ENCODE data around the gene GLYATL1B. TPM values are rescaled to one million over a fixed set of nuclear protein-coding genes. Genes with fewer than 3 reads are reported as not detected.
"Not testable (repeated sequence)": the region's sequence is repeated elsewhere in the genome, so short reads cannot be mapped to it uniquely, and the experiment has no call there.

Gene GLYATL1B
- total RNA-seq, 1 experiment from 2014 or later = not detected

GRCh38 chr11:59097113-59097708, 11.1 kb downstream of the GLYATL1B start:
- intact Hi-C loops (cut with micrococcal nuclease; ENCODE audit: unreplicated experiment) = loop anchor here (1.0 to 2.0 kb wide), 2 partner anchors 42 to 61 kb away; no protein-coding TSS in a partner anchor
- no peak overlapping the region for H3K4me3 ChIP-seq (ENCODE audit: low read depth in 2 of 2, low read length in 2 of 2)
- TF ChIP-seq TCF7L2 (IDR thresholded peaks at IDR 0.05; ENCODE audit: low read depth, low read length) (no peak), SIN3A (IDR thresholded peaks at IDR 0.05; ENCODE audit: borderline replicate concordance, insufficient read depth, low read depth, low read length) (no peak), POLR2AphosphoS5 (IDR thresholded peaks at IDR 0.05; ENCODE audit: low read depth, low read length) (no peak), REST (IDR thresholded peaks at IDR 0.05; ENCODE audit: insufficient read depth in 1 of 2, low read depth in 2 of 2, low read length in 1 of 2) (no peak)
- TF ChIP-seq, protein P1, sequence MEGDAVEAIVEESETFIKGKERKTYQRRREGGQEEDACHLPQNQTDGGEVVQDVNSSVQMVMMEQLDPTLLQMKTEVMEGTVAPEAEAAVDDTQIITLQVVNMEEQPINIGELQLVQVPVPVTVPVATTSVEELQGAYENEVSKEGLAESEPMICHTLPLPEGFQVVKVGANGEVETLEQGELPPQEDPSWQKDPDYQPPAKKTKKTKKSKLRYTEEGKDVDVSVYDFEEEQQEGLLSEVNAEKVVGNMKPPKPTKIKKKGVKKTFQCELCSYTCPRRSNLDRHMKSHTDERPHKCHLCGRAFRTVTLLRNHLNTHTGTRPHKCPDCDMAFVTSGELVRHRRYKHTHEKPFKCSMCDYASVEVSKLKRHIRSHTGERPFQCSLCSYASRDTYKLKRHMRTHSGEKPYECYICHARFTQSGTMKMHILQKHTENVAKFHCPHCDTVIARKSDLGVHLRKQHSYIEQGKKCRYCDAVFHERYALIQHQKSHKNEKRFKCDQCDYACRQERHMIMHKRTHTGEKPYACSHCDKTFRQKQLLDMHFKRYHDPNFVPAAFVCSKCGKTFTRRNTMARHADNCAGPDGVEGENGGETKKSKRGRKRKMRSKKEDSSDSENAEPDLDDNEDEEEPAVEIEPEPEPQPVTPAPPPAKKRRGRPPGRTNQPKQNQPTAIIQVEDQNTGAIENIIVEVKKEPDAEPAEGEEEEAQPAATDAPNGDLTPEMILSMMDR (IDR thresholded peaks at IDR 0.05) = peak; percentile 78
- BruUV-seq (replicated peaks) = no TSS peak
- H3K27me3 ChIP-seq (ENCODE audit: control insufficient read depth, insufficient read depth, low read length) = peaks cover 9% of the 10 kb centered on the region; the same call in 1 of the 2 replicates
- in situ Hi-C loops (cut with HindIII; ENCODE audit: low pct_unique_long_range_greater_than_20kb, low sequenced_read_pairs) = no loop called here
- ChIA-PET CTCF (no interaction called here), POLR2A (no interaction called here)
- H3K4me1 ChIP-seq (ENCODE audit: control insufficient read depth, insufficient read depth, low read length) = no peaks in the 10 kb centered on the region
- no peaks in the 10 kb centered on the region for H3K36me3 ChIP-seq (ENCODE audit: control insufficient read depth, insufficient read depth, low read length)
- no peaks in the 10 kb centered on the region for H3K9me3 ChIP-seq (ENCODE audit: control insufficient read depth, insufficient read depth, low read depth, low read length)
- ATAC-seq (no peak), DNase-seq (ENCODE audit: low read depth, low spot score) (no peak)
- no peak overlapping the region for H3K27ac ChIP-seq (ENCODE audit: low read length)

DNA sequence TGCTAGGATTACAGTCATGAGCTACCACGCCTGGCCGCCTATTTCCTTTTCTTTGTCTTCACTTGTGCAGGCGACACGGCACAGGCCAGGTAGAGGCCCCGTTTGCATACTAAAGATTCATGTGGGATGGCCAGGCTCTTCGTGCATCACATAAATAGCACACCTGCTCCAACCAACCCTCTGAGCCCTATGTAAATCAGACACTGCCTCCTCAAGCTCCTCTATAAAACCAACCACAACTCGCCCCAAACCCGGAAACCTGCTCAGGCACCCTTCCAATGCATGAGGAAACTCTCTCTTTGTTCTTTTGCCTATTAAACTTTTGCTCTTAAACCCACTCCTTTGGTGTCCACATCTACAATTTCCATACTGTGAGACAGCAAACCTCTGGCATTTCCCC, 11.8 kb downstream of the GLYATL1B start:
- H3K36me3 ChIP-seq (ENCODE audit: control insufficient read depth, insufficient read depth, low read length); H3K27ac ChIP-seq (ENCODE audit: low read length); in situ Hi-C loops (cut with HindIII; ENCODE audit: low pct_unique_long_range_greater_than_20kb, low sequenced_read_pairs); H3K4me3 ChIP-seq (ENCODE audit: low read depth in 2 of 2, low read length in 2 of 2); H3K27me3 ChIP-seq (ENCODE audit: control insufficient read depth, insufficient read depth, low read length); DNase-seq (ENCODE audit: low read depth, low spot score); BruUV-seq (replicated peaks); POLR2A ChIA-PET; CTCF ChIA-PET; ATAC-seq; H3K4me1 ChIP-seq (ENCODE audit: control insufficient read depth, insufficient read depth, low read length); H3K9me3 ChIP-seq (ENCODE audit: control insufficient read depth, insufficient read depth, low read depth, low read length): not testable (repeated sequence)
- intact Hi-C loops (cut with micrococcal nuclease; ENCODE audit: unreplicated experiment) = loop anchor here (1.0 to 2.0 kb wide), 2 partner anchors 41 to 60 kb away; no protein-coding TSS in a partner anchor

DNA sequence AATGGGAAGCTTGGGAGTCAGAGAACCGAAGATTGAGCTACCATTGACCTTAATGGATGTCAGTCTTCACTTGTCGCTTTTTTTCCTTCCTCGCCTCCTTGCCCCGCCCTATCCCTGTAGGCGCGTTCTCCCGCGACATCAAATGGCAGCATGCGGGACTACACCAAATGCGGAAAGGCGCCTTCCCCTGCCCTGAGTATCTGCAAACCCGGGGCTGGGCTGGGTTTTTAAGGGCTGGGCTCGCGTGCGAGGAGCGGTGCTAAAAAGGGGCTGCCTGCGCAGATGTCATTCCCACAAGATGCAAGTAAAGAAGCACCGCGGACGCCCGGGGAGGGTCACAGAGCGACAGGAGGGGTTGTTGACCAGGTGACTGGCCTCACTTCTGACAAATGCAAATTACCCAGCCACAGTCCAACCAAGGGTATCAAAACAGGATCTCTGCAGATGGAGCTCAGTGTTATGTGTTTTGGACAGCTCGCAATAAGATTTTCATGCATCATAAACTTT, 16.2 kb downstream of the GLYATL1B start:
- Histone ChIP-seq H3K4me3 (ENCODE audit: low read depth in 2 of 2, low read length in 2 of 2) (peak overlapping the region; percentile 44 to 70), H3K27ac (ENCODE audit: low read length) (peak overlapping the region; percentile 48; the same call in 1 of the 2 replicates), H3K4me1 (ENCODE audit: control insufficient read depth, insufficient read depth, low read length) (peaks cover 4% of the 10 kb centered on the region; the same call in 1 of the 2 replicates), H3K27me3 (ENCODE audit: control insufficient read depth, insufficient read depth, low read length) (peaks cover 7% of the 10 kb centered on the region; the same call in 1 of the 2 replicates), H3K36me3 (ENCODE audit: control insufficient read depth, insufficient read depth, low read length) (no peaks in the 10 kb centered on the region), H3K9me3 (ENCODE audit: control insufficient read depth, insufficient read depth, low read depth, low read length) (no peaks in the 10 kb centered on the region)
- DNase-seq (ENCODE audit: low read depth, low spot score) = peak; percentile 36
- in situ Hi-C loops (cut with HindIII; ENCODE audit: low pct_unique_long_range_greater_than_20kb, low sequenced_read_pairs) (no loop called here), intact Hi-C loops (cut with micrococcal nuclease; ENCODE audit: unreplicated experiment) (no loop called here)
- ChIA-PET CTCF (interaction anchor here (0.7 kb wide), 1 partner anchor 270 kb away, joined by 3 read pairs; no protein-coding TSS in a partner anchor), POLR2A (no interaction called here)
- no TSS peak for BruUV-seq (replicated peaks)
- TF ChIP-seq SIN3A (IDR thresholded peaks at IDR 0.05; ENCODE audit: borderline replicate concordance, insufficient read depth, low read depth, low read length) (no peak), POLR2AphosphoS5 (IDR thresholded peaks at IDR 0.05; ENCODE audit: low read depth, low read length) (no peak), TCF7L2 (IDR thresholded peaks at IDR 0.05; ENCODE audit: low read depth, low read length) (no peak)
- TF ChIP-seq, protein P1 (IDR thresholded peaks at IDR 0.05) = peak; percentile 66
- ATAC-seq = peak; percentile 75

All from Panc1 (cell line).